HCT116 (cell line): ENCODE data around the gene STX16. TPM values are rescaled to one million over a fixed set of nuclear protein-coding genes. Genes with fewer than 3 reads are reported as not detected.

Source experiments
- ATAC-seq: fragments of 200-7000 bp; cut with Tn5 transposase; 2 replicates; pipeline ENCODE4 v1.9.1; 2020; ENCODE audit warnings: mild to moderate bottlenecking, moderate library complexity
- BruUV-seq: library from RNA; stranded (reverse); fragments of 400-500 nt; replicated peaks from 2 replicates; lab custom pipeline; 2021; lab: Mats Ljungman, UMichigan
- CTCF ChIA-PET: fragments of 300-600 bp; sonication (Branson Sonifier 250); formaldehyde crosslinking; loops from one replicate; lab custom pipeline; 2021; ENCODE audit warnings: antibody characterized with exemption; lab: Charles Lee
- POLR2A ChIA-PET: fragments of 300-600, 350-600 bp; sonication (Branson Sonifier 250); formaldehyde crosslinking; loops from one replicate; lab custom pipeline; 2021; ENCODE audit warnings: antibody characterized with exemption; lab: Charles Lee
- RAD21 ChIA-PET, 2 experiments: fragments of 300-600 bp; sonication (Branson Sonifier 250); formaldehyde crosslinking; loops; one replicate each; lab custom pipeline; 2023; ENCODE audit warnings: low total read pairs in 2 of 2; ENCODE audit not compliant: uncharacterized antibody in 2 of 2, unreplicated experiment in 2 of 2, low non-redundant PET in 1 of 2; lab: Charles Lee
- DNase-seq: peaks from one replicate; pipeline ENCODE4 v3.0.0-alpha.2; 2010; ENCODE audit warnings: low read depth, low spot score
- H2AFZ ChIP-seq: fragments of 200-600 bp; shearing (Covaris generic), sonication (generic); 2 replicates; pipeline ENCODE4 v1.6.1; 2017; ENCODE audit warnings: low read depth, mixed run types, mixed read lengths, antibody characterized with exemption, low read length; ENCODE audit not compliant: poor library complexity, severe bottlenecking
- H3K27ac ChIP-seq: 2 replicates; pipeline ENCODE4 v1.5.1; 2012; ENCODE audit warnings: low read depth, low read length
- H3K27me3 ChIP-seq: fragments of 200-600 bp; sonication (generic); 2 replicates; pipeline ENCODE4 v1.6.1; 2016; ENCODE audit warnings: mixed run types, low read length, mixed read lengths; ENCODE audit not compliant: insufficient read depth
- H3K36me3 ChIP-seq, 2 experiments: fragments of 200-500 bp in 1 of 2; fragments of 200-600 bp in 1 of 2; sonication (Bioruptor generic) in 1 of 2; sonication (generic) in 1 of 2; 2 replicates each; pipeline versions ENCODE4 v1.5.1 to v1.6.1; 2014 to 2016; ENCODE audit warnings: low read length in 2 of 2, inconsistent platforms in 1 of 2, mixed read lengths in 1 of 2, mixed run types in 1 of 2; ENCODE audit not compliant: insufficient read depth in 2 of 2, control insufficient read depth in 1 of 2
- H3K4me1 ChIP-seq, 2 experiments: fragments of 200-600 bp in 1 of 2; sonication (generic) in 1 of 2; 2 replicates each; pipeline versions ENCODE4 v1.5.1 to v1.6.1; 2012 to 2017; ENCODE audit warnings: low read length in 2 of 2, inconsistent platforms in 1 of 2, mild to moderate bottlenecking in 1 of 2, mixed read lengths in 1 of 2, mixed run types in 1 of 2, moderate library complexity in 1 of 2; ENCODE audit not compliant: insufficient read depth in 2 of 2, control insufficient read depth in 1 of 2
- H3K4me2 ChIP-seq: fragments of 200-600 bp; sonication (generic); 2 replicates; pipeline ENCODE4 v1.6.1; 2017; ENCODE audit warnings: mixed run types, low read length, mixed read lengths
- H3K4me3 ChIP-seq, 2 experiments: fragments of 200-600 bp in 1 of 2; sonication (generic) in 1 of 2; replicated peaks in 1 of 2; 2 replicates each; pipeline ENCODE4 v1.5.1; 2011 to 2016; ENCODE audit warnings: low read length in 2 of 2, control low read depth in 1 of 2, low read depth in 1 of 2, mild to moderate bottlenecking in 1 of 2, mixed read lengths in 1 of 2, mixed run types in 1 of 2
- H3K79me2 ChIP-seq: fragments of 200-600 bp; sonication (generic); 2 replicates; pipeline ENCODE4 v1.6.1; 2017; ENCODE audit warnings: mild to moderate bottlenecking, mixed run types, low read length, moderate library complexity, mixed read lengths; ENCODE audit not compliant: insufficient read depth
- H3K9ac ChIP-seq: fragments of 200-600 bp; sonication (generic); 2 replicates; pipeline ENCODE4 v1.6.1; 2016; ENCODE audit warnings: low read length, mixed read lengths
- H3K9me2 ChIP-seq: fragments of 200-600 bp; sonication (generic), shearing (Covaris generic); 2 replicates; pipeline ENCODE4 v1.6.1; 2017; ENCODE audit warnings: mixed run types, mild to moderate bottlenecking, moderate library complexity; ENCODE audit not compliant: insufficient read depth
- H3K9me3 ChIP-seq, 2 experiments: fragments of 200-500 bp in 1 of 2; fragments of 200-600 bp in 1 of 2; sonication (Bioruptor generic) in 1 of 2; sonication (generic) in 1 of 2; 2 replicates each; pipeline ENCODE4 v1.6.1; 2014 to 2017; ENCODE audit warnings: low read length in 2 of 2, mixed read lengths in 2 of 2, inconsistent platforms in 1 of 2, low read depth in 1 of 2, mild to moderate bottlenecking in 1 of 2, mixed run types in 1 of 2, moderate library complexity in 1 of 2; ENCODE audit not compliant: control insufficient read depth in 1 of 2, insufficient read depth in 1 of 2
- H4K20me1 ChIP-seq: fragments of 200-600 bp; sonication (generic), shearing (Covaris generic); 2 replicates; pipeline ENCODE4 v1.6.1; 2017; ENCODE audit warnings: mixed run types, mild to moderate bottlenecking, moderate library complexity; ENCODE audit not compliant: insufficient read depth
- ATF3 ChIP-seq: IDR thresholded peaks from 2 replicates; pipeline ENCODE4 v1.6.1; 2012
- CEBPB ChIP-seq: IDR thresholded peaks from 2 replicates; pipeline ENCODE4 v1.6.1; 2012; ENCODE audit warnings: low read depth
- EGR1 ChIP-seq: IDR thresholded peaks from 2 replicates; pipeline ENCODE4 v1.6.1; 2012; ENCODE audit warnings: low read depth
- FOSL1 ChIP-seq: IDR thresholded peaks from 2 replicates; pipeline ENCODE4 v1.6.1; 2012; ENCODE audit warnings: low read depth
- JUND ChIP-seq: IDR thresholded peaks from 2 replicates; pipeline ENCODE4 v1.6.1; 2012
- POLR2AphosphoS5 ChIP-seq: IDR thresholded peaks from 2 replicates; pipeline ENCODE4 v1.6.1; 2011; ENCODE audit warnings: mild to moderate bottlenecking, low read depth, low read length, moderate library complexity
- SP1 ChIP-seq: IDR thresholded peaks from 2 replicates; pipeline ENCODE4 v1.6.1; 2012; ENCODE audit warnings: low read depth
- SRF ChIP-seq: IDR thresholded peaks from 2 replicates; pipeline ENCODE4 v1.6.1; 2012; ENCODE audit warnings: low read depth
- YY1 ChIP-seq: IDR thresholded peaks from 2 replicates; pipeline ENCODE4 v1.6.1; 2011; ENCODE audit warnings: low read length, low read depth, moderate library complexity, mild to moderate bottlenecking; ENCODE audit not compliant: insufficient replicate concordance; ENCODE audit errors: extremely low read depth
- ZFX ChIP-seq: fragments of 450-650 bp; IDR thresholded peaks from 2 replicates; pipeline ENCODE4 v1.6.1; 2017
- ZNF274 ChIP-seq: fragments of 200-500 bp; sonication (Bioruptor generic); IDR thresholded peaks from 2 replicates; pipeline ENCODE4 v1.6.1; 2014; ENCODE audit warnings: mild to moderate bottlenecking, low read depth, low read length, inconsistent platforms
- intact Hi-C: fragments of 100-400 bp; cut with micrococcal nuclease; formaldehyde crosslinking; loops from 2 replicates; pipeline ENCODE4 v1.10.0; 2022
- total RNA-seq: library from RNA; stranded (reverse); gene quantifications from one replicate; pipeline ENCODE4 v1.2.1, GENCODE V29; 2021; ENCODE audit not compliant: unreplicated experiment
- TF ChIP-seq, protein P1 (sequence below): IDR thresholded peaks from 2 replicates; pipeline ENCODE4 v1.6.1; 2011; ENCODE audit warnings: mild to moderate bottlenecking, low read length, moderate library complexity; ENCODE audit not compliant: insufficient replicate concordance; ENCODE audit errors: extremely low read depth
- TF ChIP-seq, protein P2 (sequence below): IDR thresholded peaks from 2 replicates; pipeline ENCODE4 v1.6.1; 2012
- TF ChIP-seq, protein P3 (sequence below): IDR thresholded peaks from 2 replicates; pipeline ENCODE4 v1.6.1; 2012; ENCODE audit warnings: low read depth

The STX16 gene
- total RNA-seq, 1 experiment from 2014 or later: 55.1 TPM

DNA sequence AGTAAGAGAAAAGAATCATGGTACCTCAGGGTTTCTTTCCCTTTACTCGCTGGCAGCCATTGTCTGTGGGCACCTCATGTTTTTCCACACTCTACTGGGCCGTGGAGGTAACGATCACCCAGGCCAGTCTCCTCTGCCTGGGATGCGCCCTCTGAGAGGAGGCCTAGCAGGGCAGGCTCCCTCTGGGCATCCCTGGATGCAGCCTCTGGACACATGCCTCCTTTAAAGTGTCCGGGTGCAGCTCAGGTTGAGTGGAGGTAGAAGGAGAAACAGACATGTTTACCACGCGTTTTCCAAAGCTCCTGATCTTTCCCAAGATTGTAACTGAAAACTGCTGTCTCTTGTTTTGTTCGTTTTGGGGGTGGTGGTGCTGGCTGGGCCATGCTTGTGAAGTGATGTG lies 27.7 kb downstream of the STX16 start:
- no peaks in the 10 kb centered on the region for H3K79me2 ChIP-seq
- no peak overlapping the region for H2AFZ ChIP-seq
- ATAC-seq (no peak), DNase-seq (no peak)
- no peaks in the 10 kb centered on the region for H3K4me1 ChIP-seq
- H3K4me2 ChIP-seq: no peak overlapping the region
- no peaks in the 10 kb centered on the region for H3K9me2 ChIP-seq
- intact Hi-C loops: no loop called here
- ChIA-PET POLR2A (no interaction called here), RAD21 (no interaction called here), CTCF (no interaction called here)
- no peaks in the 10 kb centered on the region for H4K20me1 ChIP-seq
- no peak overlapping the region for H3K4me3 ChIP-seq
- BruUV-seq: no TSS peak
- H3K9ac ChIP-seq: no peak overlapping the region
- H3K27ac ChIP-seq: no peak overlapping the region
- H3K9me3 ChIP-seq: no peaks in the 10 kb centered on the region
- H3K36me3 ChIP-seq: peaks cover 22 to 30% of the 10 kb centered on the region in 2 experiments
- no peak for TF ChIP-seq ATF3
- no peak for TF ChIP-seq JUND
- TF ChIP-seq, protein P1, sequence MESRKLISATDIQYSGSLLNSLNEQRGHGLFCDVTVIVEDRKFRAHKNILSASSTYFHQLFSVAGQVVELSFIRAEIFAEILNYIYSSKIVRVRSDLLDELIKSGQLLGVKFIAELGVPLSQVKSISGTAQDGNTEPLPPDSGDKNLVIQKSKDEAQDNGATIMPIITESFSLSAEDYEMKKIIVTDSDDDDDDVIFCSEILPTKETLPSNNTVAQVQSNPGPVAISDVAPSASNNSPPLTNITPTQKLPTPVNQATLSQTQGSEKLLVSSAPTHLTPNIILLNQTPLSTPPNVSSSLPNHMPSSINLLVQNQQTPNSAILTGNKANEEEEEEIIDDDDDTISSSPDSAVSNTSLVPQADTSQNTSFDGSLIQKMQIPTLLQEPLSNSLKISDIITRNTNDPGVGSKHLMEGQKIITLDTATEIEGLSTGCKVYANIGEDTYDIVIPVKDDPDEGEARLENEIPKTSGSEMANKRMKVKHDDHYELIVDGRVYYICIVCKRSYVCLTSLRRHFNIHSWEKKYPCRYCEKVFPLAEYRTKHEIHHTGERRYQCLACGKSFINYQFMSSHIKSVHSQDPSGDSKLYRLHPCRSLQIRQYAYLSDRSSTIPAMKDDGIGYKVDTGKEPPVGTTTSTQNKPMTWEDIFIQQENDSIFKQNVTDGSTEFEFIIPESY: no peak
- no peak for TF ChIP-seq SP1
- no peak for TF ChIP-seq ZFX
- TF ChIP-seq CEBPB: no peak
- TF ChIP-seq FOSL1: no peak
- TF ChIP-seq POLR2AphosphoS5: no peak
- TF ChIP-seq YY1: no peak
- TF ChIP-seq, protein P2, sequence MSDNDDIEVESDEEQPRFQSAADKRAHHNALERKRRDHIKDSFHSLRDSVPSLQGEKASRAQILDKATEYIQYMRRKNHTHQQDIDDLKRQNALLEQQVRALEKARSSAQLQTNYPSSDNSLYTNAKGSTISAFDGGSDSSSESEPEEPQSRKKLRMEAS: no peak
- no peak for TF ChIP-seq SRF
- TF ChIP-seq, protein P3, sequence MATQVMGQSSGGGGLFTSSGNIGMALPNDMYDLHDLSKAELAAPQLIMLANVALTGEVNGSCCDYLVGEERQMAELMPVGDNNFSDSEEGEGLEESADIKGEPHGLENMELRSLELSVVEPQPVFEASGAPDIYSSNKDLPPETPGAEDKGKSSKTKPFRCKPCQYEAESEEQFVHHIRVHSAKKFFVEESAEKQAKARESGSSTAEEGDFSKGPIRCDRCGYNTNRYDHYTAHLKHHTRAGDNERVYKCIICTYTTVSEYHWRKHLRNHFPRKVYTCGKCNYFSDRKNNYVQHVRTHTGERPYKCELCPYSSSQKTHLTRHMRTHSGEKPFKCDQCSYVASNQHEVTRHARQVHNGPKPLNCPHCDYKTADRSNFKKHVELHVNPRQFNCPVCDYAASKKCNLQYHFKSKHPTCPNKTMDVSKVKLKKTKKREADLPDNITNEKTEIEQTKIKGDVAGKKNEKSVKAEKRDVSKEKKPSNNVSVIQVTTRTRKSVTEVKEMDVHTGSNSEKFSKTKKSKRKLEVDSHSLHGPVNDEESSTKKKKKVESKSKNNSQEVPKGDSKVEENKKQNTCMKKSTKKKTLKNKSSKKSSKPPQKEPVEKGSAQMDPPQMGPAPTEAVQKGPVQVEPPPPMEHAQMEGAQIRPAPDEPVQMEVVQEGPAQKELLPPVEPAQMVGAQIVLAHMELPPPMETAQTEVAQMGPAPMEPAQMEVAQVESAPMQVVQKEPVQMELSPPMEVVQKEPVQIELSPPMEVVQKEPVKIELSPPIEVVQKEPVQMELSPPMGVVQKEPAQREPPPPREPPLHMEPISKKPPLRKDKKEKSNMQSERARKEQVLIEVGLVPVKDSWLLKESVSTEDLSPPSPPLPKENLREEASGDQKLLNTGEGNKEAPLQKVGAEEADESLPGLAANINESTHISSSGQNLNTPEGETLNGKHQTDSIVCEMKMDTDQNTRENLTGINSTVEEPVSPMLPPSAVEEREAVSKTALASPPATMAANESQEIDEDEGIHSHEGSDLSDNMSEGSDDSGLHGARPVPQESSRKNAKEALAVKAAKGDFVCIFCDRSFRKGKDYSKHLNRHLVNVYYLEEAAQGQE: no peak
- no peak for TF ChIP-seq EGR1
- no peak for TF ChIP-seq ZNF274
- no peaks in the 10 kb centered on the region for H3K27me3 ChIP-seq
